Hematopoietic multipotent progenitor cell treated with erythropoietin and hydrocortisone succinate and interleukin-3 and kit ligand, for 17 days (in vitro differentiated cells): Measurements from ENCODE around the gene LRFN2.

Source experiments
- DNase-seq: peaks from one replicate; pipeline ENCODE4 v3.0.0-alpha.2; 2015; ENCODE audit warnings: low spot score

Gene LRFN2

GRCh38 chr6:40586369-40587201, 579 bp downstream of the LRFN2 start:
- no peak for DNase-seq

DNA sequence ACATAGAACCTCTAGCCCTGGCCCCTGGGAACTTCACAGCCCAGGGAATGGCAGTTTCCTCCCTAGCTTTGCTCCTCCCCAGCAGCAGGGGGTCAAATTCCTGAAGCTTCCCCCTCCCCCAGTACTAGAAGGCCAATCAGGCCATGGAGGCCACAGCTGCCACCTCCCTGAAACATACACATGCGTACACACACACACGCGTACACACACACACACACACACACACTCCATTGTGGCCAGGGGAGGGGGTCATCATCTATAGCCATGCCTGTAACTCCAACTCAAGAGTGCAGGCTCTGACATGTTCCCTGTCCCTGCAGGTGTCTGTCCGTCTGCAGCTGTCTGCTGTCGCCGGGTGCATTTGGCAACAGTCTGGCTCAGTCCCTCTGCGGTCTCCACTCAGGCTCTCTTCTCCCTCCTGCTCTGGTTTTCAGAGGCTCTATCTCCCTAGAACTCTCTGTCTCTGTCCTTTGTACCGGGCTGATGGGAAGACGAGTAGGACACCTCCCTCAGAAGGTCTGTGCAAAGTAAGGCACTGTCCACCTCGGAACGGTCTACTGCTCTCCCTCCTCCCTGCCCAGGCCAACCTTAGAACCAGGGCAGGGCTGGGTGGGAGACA, 1.4 kb downstream of the LRFN2 start:
- DNase-seq: no peak

DNA sequence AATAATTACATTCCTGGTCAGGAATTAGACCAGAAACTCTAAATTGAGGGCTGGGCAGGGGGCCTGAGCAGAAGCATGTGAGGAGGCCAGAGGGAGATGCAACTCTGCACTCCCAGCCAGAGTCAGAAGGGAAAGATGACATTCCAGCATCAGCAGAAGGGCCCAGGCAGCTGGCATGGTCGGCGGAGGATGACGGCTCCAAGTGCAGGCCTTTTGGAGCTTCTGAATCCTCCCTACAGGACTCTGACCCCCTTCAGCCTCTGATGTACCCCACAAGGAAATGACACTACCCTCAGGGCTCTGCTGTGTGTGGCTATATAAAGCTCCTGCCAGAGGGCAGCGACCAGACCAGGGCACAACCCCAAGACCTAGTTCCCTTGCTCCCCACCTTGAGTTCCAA, 1.9 kb downstream of the LRFN2 start:
- no peak for DNase-seq

- DNase-seq: no peak
Measured at GRCh38 chr6:40584741-40585140, 2.4 kb downstream of the LRFN2 start.

DNA sequence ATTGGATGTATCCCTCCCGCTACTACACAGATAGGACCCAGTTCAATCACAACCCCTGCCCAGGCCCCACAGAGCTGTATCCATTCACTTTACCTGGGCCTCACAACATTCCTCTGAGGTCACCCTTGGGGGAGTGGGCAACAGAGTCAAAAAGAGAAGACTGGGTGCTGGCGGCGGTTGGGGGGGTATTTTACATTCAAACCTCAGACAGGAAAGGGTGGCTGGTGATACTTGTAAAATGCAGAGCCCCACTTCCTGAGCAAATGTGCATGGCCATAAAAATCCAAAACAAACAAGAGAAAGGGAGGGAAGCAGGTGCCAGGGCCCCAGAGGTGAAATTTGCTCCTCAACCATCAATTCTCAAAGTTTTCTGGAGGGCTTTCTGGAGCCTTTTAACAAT, 3.5 kb downstream of the LRFN2 start:
- no peak for DNase-seq

- DNase-seq: no peak
Measured at GRCh38 chr6:40582892-40583291, 4.3 kb downstream of the LRFN2 start.

DNA sequence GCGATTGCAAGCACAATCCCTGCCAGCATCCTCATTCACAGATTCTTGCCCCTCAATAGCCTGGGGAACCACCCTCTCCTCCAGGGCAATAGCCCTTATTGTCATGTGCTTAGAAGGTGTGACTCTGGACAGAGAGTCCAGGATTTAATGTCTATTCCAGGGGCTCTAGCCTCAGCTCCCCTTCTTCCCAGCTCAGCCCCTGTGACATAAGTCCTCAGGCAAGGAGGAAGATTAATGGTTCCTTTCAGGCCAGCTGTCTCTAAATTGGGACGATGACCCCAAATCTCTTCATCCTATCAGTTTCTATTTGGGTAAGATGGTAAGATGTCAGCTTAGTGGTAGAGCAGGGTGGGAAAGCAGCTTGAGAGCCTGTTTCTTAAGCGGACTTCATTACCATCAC, 8.1 kb downstream of the LRFN2 start:
- no peak for DNase-seq

DNA sequence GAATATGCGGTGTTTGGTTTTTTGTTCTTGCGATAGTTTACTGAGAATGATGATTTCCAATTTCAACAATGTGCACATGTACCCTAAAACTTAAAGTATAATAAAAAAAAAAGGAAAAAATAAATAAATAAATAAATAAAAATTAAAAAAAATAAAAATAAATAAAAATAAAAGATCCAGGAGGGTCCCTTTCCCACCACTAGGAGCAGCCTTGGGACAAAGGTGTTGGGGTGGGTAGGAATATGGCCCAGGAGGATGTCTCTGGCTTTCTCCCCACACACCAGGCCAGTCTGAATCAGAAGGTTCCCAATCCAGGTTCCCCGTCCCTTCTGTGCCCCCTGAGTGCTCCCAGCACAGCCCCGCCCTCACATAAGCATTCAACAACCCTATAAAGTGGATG, 9.5 kb downstream of the LRFN2 start:
- DNase-seq: no peak

GRCh38 chr6:40573221-40573620, 13.9 kb downstream of the LRFN2 start:
- no peak for DNase-seq

DNA sequence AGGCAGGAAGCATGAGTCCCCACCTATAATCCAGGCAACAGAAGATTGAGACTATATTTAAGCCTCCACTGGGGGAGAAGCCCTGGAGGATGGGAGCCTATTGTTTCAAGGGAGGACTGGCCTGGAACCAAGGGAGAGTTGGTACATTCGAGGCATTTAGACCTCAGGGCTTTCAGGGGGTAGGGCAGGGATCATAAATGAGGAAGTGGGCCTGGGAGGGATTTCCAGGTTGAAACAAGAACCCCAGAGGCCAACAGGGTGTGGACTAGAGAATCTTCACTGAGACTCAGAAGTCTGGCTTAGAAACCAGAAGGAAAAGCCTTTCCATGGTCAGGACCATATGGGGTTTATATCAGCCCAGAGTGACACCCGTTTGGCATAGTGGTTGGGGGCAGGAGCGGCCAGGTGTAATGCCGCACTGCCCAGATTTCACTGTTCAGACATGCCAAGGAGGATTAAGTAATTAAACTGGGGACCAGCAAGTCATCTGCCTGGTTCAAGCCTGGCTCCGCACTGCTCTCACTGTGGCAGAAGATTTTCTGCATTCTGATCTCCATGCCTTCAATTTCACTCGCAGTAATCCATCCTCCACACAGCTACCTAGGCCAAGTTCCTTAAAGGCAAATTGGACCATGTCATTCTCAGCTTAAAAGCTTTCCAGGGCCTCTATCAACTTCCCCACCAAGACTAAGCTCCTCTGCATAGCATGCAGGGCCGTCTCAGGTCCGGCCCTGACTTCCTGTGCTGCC, 17.8 kb downstream of the LRFN2 start:
- DNase-seq: no peak

GRCh38 chr6:40568062-40568708, 19.0 kb downstream of the LRFN2 start:
- DNase-seq: no peak

DNA sequence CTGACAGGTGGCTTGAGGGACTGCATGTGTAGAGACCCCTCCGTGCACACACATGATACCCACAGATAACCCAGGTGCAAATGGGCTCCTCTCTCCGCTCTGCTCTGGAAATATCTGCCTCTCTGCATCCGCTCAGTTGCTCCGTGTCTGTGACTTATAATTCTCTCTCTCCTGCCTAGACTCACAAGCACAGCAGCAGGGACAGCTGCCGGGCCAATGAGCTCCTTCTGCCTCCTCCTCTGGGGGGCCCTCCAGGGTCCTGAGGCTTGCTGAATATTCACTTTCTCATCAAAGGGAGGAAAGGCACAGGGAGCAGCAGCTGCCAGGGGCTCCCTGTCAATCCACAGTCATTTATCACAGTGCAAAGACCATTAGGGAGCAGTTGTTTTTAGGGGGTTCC, 24.1 kb downstream of the LRFN2 start:
- no peak for DNase-seq

- DNase-seq: no peak
Measured at GRCh38 chr6:40559056-40559455, 28.1 kb downstream of the LRFN2 start.

DNA sequence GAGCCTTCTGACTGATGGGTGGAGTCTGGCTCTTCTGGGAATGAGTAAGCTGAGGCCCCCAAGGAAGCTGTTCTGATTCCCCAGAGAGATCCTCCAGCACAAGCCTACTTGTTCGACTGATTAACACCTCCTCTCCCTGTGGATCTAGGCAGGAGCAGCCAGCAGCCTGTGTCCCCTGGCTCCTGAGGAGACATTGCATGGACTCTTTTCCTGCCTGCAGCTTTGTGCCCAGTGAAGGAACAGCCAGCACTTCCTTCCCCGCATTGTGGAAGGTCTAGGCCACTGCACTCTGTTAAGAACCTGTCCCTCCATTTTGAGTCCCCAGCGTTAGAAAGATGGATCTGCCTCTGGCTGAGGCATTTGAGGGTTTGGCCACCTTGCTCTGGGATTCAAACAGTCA, 29.1 kb downstream of the LRFN2 start:
- DNase-seq: no peak

- DNase-seq: no peak
Measured at GRCh38 chr6:40556881-40557280, 30.3 kb downstream of the LRFN2 start.

GRCh38 chr6:40556023-40556422, 31.1 kb downstream of the LRFN2 start:
- DNase-seq: no peak

DNA sequence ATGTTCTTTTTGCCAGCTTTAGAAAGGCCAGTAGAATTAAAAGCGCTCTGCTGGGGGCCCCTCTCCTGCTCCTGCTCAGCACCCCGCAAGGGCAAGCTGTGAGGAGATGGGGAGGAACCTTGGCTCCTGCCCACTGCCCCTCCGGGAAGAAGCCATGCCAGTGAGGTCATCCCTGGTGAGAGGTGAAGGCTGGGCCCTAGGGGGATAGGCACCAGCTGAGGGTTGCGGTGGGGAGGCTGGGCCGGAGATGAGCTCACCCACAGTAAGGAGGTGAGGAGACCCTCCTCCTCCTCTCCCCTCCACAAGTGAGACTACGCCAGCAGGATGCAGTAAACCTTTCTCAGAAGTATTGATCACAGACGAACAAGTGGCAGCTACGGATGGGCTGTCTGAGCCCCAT, 32.1 kb downstream of the LRFN2 start:
- DNase-seq: no peak

- no peak for DNase-seq
Measured at GRCh38 chr6:40552941-40553340, 34.2 kb downstream of the LRFN2 start.

DNA sequence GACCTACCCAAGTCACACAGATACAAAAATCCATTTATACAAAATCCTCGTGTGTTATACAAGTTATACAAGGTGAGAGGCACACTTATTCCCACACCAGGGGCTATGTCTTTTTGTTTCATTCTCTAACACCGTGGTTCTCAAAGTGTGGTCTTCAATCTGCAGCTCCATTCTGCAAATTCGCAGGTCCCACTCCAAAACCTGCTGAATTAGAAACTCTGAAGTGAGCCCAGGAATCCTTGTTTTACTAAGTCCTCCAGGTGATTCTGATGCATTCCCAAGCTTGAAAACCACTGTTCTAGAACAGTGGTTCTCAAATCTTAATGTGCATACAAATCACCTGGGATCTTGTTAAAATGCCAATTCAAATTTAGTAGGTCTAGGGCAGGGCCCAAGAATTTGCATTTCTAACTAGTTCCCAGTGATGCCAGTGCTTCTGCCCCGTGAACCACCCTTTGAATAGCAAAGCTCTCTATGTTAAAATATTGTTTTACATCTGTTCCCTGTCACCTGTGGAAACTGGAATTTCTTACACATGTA, 35.1 kb downstream of the LRFN2 start:
- DNase-seq: no peak

DNA sequence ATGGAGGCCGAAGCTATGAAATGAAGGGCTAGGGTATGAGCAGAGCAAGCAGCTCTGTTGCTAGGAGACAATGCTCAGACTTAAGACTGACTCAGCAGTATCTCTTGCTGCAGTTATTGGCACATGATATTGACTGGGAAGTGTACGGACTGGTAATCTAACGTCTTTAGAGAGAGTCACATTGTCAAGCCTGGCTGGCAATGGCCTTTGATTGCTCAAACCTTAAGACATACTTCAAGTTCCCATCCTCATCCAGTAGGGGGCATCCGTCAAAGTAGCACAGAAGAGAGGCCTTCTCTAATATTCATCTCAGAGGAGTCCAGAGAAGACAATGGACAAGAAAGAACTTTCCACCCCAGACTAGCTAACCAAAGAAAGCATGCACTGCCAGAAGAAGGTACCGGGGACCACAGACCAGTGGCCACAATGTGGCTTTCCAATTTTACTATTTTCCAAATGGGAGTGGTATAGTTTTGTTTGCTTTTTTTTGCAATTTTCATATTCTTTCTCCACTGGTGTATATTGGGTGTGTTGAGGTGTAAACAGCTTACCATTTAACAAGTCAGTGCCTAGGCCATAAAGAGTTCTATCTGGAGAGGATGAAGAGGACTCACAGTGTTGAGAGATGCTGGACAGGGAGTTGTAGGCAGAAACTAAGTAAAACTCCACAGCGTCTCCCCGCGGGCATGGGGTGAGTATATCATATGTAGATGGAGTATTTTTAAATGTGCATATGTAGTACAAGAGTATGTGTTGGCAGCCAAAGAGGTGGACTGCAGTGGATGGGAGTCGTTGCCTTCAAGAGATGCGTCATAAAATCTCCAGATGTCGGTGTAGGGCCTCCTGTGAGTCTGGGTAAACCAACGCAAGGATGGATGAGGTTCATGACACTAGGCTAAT, 36.7 kb downstream of the LRFN2 start:
- peak; percentile 61 for DNase-seq

DNA sequence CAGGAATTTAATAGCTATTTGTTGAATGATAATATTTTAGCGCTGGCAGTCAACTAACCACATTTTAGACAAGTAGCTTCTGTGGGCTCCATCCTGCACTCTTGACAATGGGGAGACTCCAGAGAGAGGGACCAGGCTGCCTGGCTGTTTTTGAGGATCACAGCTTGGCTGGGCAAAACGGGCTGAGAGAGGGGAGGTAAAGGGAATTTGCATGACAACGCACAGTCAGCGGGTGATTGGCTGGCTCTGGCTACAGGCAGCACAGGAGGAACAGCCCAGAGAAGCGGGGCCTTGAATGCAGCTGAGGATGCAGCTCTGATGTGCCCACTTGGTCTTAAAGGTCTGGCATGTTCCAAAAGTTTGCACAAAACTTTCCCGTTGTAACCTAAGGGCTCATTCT, 41.2 kb downstream of the LRFN2 start:
- DNase-seq: no peak
